Mesothelial cell of epicardium (in vitro differentiated cells): Measurements from ENCODE around the gene CTNND2. TPM values are rescaled to one million over a fixed set of nuclear protein-coding genes. Genes with fewer than 3 reads are reported as not detected.

Source experiments
- DNase-seq, 2 experiments: peaks; one replicate each; pipeline ENCODE4 v3.0.0; 2021; ENCODE audit warnings: low spot score in 2 of 2; ENCODE audit not compliant: unreplicated experiment in 2 of 2
- H3K27ac Mint-ChIP-seq: 2 replicates; pipeline ENCODE4 v1.8.0; 2021; ENCODE audit warnings: mixed read lengths
- H3K27me3 Mint-ChIP-seq: 2 replicates; pipeline ENCODE4 v1.8.0; 2021; ENCODE audit warnings: low read depth, mixed read lengths
- H3K36me3 Mint-ChIP-seq: 2 replicates; pipeline ENCODE4 v1.8.0; 2021; ENCODE audit warnings: mixed read lengths
- H3K4me1 Mint-ChIP-seq: 2 replicates; pipeline ENCODE4 v1.8.0; 2021; ENCODE audit warnings: mixed read lengths
- H3K4me3 Mint-ChIP-seq: 2 replicates; pipeline ENCODE4 v1.8.0; 2021; ENCODE audit warnings: mild to moderate bottlenecking, moderate library complexity, mixed read lengths
- H3K9me3 Mint-ChIP-seq: 2 replicates; pipeline ENCODE4 v1.8.0; 2021; ENCODE audit warnings: mixed read lengths
- total RNA-seq: library from RNA; stranded (reverse); gene quantifications from 3 replicates; pipeline ENCODE4 v1.2.1, GENCODE V29; 2021
- TF ChIP-seq, protein P1 (sequence below): fragments of 200-600 bp; sonication (generic); IDR thresholded peaks from one replicate; pipeline ENCODE4 v1.5.0; 2021; ENCODE audit warnings: antibody characterized with exemption; ENCODE audit not compliant: unreplicated experiment

Gene CTNND2
- total RNA-seq, 1 donor from 2014 or later: 7.9 TPM

DNA sequence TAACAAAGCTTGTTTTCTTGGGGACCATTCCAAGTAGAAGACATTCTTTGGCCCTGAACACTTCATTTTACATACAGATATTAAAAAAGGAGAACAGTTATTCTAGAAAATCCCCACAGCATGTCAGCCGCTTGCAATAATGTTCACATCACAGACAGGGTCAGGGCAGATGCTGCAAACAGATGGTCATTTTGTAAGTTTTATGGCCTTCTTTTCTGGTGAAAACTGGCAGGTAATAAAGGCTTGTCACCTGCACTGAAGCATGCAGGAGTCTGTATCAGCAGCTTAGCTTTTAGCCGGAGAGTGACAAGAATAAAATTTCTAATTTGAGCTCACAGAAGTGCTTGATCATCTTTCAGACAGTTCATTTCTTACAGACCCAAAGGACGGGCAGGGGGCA, 922.3 kb downstream of the CTNND2 start:
- no peaks in the 10 kb centered on the region for H3K36me3 Mint-ChIP-seq
- H3K9me3 Mint-ChIP-seq: no peaks in the 10 kb centered on the region
- no peak for DNase-seq
- H3K4me1 Mint-ChIP-seq: peaks cover 14% of the 10 kb centered on the region
- TF ChIP-seq, protein P1, sequence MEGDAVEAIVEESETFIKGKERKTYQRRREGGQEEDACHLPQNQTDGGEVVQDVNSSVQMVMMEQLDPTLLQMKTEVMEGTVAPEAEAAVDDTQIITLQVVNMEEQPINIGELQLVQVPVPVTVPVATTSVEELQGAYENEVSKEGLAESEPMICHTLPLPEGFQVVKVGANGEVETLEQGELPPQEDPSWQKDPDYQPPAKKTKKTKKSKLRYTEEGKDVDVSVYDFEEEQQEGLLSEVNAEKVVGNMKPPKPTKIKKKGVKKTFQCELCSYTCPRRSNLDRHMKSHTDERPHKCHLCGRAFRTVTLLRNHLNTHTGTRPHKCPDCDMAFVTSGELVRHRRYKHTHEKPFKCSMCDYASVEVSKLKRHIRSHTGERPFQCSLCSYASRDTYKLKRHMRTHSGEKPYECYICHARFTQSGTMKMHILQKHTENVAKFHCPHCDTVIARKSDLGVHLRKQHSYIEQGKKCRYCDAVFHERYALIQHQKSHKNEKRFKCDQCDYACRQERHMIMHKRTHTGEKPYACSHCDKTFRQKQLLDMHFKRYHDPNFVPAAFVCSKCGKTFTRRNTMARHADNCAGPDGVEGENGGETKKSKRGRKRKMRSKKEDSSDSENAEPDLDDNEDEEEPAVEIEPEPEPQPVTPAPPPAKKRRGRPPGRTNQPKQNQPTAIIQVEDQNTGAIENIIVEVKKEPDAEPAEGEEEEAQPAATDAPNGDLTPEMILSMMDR: no peak
- no peak overlapping the region for H3K4me3 Mint-ChIP-seq
- H3K27me3 Mint-ChIP-seq: no peaks in the 10 kb centered on the region
- no peak overlapping the region for H3K27ac Mint-ChIP-seq

DNA sequence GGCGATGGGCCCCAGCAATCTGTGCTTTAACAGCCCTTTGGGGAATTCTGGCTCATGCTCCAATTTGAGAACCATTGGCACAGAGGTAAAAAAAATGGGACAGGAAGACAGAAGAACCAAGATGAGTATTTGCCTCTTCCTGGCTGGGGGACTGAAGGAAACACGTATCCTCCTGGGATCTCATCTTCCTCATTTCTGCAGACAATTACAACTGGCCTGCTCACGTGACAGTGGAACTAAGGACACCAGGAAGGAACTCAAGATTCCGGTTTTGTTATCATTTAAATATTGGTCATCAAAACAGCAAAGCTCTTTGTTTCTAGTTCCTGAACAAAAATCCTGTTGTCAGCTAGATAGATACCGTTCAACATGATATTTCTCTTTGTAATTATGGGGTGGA, 927.2 kb downstream of the CTNND2 start:
- H3K36me3 Mint-ChIP-seq: no peaks in the 10 kb centered on the region
- H3K27me3 Mint-ChIP-seq: peaks cover 1% of the 10 kb centered on the region
- TF ChIP-seq, protein P1: no peak
- no peaks in the 10 kb centered on the region for H3K9me3 Mint-ChIP-seq
- no peak overlapping the region for H3K27ac Mint-ChIP-seq
- H3K4me1 Mint-ChIP-seq: no peaks in the 10 kb centered on the region
- DNase-seq: no peak
- H3K4me3 Mint-ChIP-seq: no peak overlapping the region

DNA sequence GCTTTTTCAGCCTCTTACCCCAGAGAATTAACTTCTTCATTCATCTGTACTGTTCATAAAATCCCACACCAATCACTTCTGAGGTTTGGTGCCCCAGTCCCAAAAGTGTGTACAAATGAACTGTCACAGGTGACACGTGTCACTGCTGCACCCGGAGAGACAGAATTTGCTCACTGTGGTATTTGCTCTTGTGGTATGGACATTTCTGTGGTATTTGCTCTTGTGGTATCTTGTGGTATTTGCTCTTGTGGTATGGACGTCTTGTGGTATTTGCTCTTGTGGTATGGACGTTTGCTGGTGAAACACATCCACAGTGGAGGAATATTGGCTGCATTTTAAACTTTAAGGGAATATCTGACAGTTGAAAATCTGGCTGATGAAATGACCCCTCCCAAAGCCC, 928.3 kb downstream of the CTNND2 start:
- Mint-ChIP-seq H3K4me3 (no peak overlapping the region), H3K4me1 (no peaks in the 10 kb centered on the region), H3K36me3 (no peaks in the 10 kb centered on the region), H3K27me3 (peaks cover 1% of the 10 kb centered on the region), H3K9me3 (no peaks in the 10 kb centered on the region), H3K27ac (no peak overlapping the region)
- no peak for DNase-seq
- TF ChIP-seq, protein P1: no peak

DNA sequence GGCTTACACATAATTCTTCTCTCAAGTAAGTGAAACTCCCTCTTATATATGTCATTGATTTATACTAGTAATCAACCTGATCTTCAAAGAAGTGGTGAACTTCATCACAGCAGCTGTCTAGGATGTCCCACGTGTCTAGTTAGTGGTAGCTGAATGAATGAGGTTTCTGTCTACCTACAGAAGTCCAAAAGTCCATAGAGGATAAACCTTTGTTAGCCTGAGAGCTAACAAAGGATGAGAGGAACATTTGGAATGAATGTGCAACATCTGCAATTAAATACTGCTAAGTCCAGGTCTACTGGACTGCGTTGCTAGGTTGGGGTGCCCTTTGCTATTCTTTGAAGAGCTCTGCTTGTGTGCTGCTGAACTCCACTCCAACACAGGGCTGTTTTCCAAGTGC, 929.4 kb downstream of the CTNND2 start:
- Mint-ChIP-seq H3K4me3 (no peak overlapping the region), H3K9me3 (no peaks in the 10 kb centered on the region), H3K36me3 (no peaks in the 10 kb centered on the region), H3K27me3 (peaks cover 1% of the 10 kb centered on the region), H3K27ac (no peak overlapping the region), H3K4me1 (no peaks in the 10 kb centered on the region)
- no peak for DNase-seq
- TF ChIP-seq, protein P1: no peak

DNA sequence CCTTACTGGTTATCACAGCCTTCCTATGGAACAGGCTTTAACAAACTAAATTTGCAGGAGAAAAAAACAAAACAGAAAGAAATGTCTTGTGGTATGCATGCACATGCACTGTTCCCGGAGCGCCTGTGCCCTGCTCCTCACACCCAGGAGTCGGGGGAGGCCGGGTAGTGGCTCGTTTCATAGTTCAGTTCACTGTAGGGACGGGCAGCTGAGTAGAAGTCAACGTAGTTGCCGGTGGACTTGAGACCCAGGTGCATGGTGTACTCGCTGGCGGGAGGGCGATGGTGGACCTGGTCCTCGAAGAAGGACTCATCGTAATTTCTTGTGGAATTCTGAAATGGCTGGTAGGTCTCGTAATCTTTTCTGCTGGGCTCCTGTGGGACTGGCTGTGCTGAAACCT, 930.9 kb downstream of the CTNND2 start:
- TF ChIP-seq, protein P1: no peak
- no peaks in the 10 kb centered on the region for H3K4me1 Mint-ChIP-seq
- DNase-seq: no peak
- no peak overlapping the region for H3K27ac Mint-ChIP-seq
- no peaks in the 10 kb centered on the region for H3K9me3 Mint-ChIP-seq
- H3K36me3 Mint-ChIP-seq: no peaks in the 10 kb centered on the region
- H3K4me3 Mint-ChIP-seq: no peak overlapping the region
- peaks cover 1% of the 10 kb centered on the region for H3K27me3 Mint-ChIP-seq

DNA sequence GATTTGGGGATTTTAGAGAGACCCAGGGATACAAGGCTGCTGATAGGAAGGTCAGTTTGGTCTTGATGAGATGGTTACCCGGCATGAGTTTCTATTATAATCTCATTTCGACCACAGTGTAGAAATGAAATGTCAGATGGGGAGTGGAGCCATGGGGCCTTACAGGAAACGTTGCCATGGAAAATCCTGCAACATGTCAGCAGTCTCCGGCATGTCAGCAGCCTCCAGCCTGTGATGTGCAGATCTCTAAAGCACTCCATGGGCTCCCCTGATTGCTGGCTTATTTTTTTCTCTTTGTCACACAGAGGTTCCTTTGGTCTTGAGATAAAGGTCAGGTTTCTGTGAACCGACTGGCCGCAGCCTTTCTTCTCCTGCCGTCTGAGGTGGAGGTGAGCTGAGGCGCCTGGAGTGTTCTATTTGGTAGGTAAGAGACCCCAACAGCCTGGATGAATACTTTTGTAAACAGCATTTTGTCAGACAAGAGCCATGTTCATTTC, 934.5 kb downstream of the CTNND2 start:
- Mint-ChIP-seq H3K4me1 (no peaks in the 10 kb centered on the region), H3K36me3 (no peaks in the 10 kb centered on the region), H3K9me3 (no peaks in the 10 kb centered on the region), H3K27me3 (peaks cover 15% of the 10 kb centered on the region), H3K4me3 (no peak overlapping the region), H3K27ac (no peak overlapping the region)
- DNase-seq: no peak
- TF ChIP-seq, protein P1: no peak
